Glomerular visceral epithelial cell (primary cell): ENCODE results near the gene CA11.
A peak's percentile ranks its signal among the peaks of the same experiment; 100 is the strongest.

Experiments
- DNase-seq: peaks from one replicate; pipeline ENCODE4 v3.0.0-alpha.2; 2016; ENCODE audit errors: extremely low spot score

CA11 gene

DNA sequence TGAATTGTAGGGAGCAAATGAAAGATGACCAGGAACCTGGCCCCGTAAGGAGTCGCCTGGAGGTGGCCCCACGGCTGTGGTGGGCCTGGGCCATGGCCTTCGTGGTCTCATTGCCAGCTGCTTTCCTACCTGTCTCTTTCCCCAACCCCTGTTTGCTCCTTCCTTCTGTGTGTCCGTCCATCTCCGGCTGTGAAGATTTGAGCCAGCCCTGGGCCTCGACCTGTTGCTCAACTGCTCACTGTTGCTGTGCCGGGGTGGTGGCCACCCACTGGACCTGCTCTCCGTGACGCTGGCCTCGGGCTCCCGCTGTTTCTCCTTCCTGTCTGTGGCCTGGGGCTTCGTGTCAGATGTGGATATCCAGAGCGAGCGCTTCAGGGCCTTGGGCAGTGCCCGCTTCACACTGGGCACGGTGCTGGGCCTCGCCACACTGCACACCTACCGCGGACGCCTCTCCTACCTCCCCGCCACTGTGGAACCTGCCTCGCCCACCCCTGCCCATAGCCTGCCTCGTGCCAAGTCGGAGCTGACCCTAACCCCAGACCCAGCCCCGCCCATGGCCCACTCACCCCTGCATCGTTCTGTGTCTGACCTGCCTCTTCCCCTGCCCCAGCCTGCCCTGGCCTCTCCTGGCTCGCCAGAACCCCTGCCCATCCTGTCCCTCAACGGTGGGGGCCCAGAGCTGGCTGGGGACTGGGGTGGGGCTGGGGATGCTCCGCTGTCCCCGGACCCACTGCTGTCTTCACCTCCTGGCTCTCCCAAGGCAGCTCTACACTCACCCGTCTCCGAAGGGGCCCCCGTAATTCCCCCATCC, 17.3 kb downstream of the CA11 start:
- no peak for DNase-seq

DNA sequence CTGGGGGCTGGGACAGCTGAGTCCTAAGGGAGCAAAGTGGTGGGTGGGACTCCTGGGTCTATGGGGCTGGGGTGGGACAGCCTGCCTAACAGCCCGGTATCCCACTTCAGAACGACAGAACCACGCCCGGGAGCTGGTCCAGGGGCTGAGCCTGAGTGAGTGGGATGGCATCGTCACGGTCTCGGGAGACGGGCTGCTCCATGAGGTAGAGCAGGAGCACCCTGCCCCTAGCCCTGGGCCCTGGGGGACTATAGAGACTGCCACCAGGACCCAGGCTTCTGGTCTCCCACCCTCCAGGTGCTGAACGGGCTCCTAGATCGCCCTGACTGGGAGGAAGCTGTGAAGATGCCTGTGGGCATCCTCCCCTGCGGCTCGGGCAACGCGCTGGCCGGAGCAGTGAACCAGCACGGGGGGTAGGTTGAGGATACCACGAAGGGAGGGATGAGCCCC, 18.1 kb downstream of the CA11 start:
- DNase-seq = no peak

DNA sequence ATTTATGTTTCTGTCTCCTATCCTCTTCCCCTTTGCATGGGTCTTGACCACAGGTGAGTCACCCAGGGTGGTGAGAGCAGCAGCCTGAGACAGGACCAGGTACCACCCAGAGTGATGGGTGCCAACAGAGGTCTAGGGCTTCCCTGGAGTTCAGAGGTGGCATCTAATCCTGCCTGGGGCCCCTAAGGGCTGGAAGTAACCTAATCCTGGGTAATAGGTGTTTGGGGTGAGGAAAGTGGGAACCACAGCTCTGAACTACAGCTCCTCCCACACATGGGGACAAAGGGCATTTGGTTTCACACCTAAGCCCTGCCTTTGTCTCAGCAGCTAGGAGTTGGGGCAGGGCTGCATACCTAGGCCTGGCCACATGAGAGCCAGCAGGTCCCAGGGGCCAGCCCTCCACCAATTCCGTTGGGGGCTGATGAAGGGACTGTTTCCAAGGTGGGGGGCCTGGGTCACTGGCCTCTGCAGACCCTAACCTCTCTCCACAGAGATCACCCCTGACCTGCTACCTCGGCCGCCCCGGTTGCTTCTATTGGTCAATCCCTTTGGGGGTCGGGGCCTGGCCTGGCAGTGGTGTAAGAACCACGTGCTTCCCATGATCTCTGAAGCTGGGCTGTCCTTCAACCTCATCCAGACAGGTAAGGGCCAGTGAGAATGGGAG, 18.7 kb downstream of the CA11 start:
- DNase-seq = peak; percentile 68

DNA sequence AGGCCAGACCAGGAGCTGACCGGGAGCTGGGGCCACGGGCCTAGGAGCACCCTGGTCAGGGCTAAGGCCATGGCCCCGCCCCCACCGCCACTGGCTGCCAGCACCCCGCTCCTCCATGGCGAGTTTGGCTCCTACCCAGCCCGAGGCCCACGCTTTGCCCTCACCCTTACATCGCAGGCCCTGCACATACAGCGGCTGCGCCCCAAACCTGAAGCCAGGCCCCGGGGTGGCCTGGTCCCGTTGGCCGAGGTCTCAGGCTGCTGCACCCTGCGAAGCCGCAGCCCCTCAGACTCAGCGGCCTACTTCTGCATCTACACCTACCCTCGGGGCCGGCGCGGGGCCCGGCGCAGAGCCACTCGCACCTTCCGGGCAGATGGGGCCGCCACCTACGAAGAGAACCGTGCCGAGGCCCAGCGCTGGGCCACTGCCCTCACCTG, 20.1 kb downstream of the CA11 start:
- DNase-seq = no peak

DNA sequence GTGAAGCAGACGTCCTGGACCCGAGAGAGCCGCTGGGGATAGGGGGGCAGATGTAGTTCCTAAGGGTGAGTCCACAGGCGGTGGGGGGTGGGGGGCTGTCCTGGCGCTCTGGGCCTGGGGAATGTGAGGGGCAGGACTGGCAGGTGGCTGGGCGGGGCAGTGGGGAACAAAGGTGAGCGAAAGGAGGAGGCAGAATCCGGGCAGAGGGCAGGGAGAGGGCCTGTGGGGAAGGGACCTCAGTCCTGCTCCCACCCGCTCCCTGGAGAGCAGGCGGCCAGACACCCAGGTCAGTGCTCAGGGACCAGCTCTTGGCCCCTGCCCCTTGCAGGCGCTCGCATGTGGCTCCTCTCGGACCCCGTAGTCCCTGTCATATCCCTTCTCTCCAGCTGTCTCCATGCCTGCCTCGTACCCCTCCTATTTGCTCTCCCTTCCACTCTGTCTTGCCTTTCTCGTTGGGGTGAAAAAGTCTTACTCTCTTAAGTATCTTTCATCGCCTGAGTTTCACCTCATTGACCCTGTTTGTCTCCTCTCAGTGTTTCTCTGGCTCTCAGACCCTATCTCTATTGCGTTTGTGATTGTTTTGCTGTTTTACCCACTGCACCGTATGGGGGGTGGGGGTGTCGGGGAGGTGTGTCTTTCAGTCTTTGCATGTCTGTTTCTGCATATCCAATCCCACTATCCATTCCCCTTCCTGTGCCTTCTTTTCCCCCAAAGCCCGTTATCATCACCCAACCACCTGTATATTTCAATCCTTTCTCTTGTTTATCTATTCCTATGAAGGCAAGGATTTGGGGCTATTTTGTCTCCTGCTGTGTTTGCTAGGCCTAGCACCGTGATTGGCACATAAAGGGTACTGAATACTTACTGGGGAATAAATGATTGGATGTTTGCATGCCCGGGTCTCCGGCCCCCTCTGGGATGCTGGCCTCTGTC, 20.9 kb downstream of the CA11 start:
- no peak for DNase-seq

DNA sequence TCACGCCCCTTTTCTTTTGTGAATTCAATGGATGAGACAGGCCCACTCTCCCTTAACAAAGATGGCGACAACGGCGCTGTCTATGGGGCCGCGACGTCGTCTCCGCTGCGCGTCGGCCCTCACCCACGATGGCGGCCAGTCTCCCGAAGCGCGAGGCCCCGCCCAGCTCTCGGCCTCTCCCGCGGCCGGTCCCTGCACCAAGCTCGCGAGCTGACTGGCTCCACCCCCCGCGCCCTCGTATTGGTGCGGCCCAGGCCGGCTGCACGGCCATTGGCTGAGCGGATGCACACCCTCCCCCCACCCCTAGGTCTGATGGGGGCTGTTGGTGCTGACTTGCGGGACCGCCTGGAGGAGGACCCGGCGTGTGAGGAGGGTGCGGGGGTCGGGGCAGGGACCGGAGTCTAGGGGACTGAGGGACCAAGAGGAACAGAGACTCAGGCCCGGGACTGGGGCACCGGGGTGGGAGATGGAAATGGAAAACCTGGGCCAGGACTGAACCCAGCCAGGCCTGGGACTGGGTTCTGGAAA, 21.9 kb downstream of the CA11 start:
- DNase-seq = peak; percentile 98

DNA sequence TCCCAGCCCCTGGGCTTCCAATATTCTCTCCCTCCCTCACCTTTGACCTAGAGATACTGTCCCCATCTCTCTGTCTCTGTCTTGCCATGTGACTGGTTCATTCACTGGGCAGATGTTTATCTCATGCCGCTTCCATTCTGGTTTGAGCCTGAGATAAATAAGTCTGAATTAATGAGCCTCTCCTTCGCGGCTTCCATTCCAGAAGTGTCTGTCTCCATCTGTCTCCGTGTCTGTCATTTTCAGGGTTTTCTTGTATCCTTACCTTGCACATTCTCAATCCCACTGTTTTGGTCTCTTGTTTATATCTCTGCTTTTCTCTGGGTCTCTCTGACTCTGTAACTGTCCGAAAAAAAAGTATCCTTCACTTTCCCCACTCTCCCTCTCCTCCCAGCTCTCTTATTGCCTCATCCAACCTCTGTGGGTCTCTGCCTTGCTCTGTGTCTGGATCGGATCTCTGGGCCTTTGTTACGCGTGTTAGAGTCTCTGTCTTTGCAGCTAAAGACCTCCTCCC, 22.4 kb downstream of the CA11 start:
- DNase-seq = no peak

DNA sequence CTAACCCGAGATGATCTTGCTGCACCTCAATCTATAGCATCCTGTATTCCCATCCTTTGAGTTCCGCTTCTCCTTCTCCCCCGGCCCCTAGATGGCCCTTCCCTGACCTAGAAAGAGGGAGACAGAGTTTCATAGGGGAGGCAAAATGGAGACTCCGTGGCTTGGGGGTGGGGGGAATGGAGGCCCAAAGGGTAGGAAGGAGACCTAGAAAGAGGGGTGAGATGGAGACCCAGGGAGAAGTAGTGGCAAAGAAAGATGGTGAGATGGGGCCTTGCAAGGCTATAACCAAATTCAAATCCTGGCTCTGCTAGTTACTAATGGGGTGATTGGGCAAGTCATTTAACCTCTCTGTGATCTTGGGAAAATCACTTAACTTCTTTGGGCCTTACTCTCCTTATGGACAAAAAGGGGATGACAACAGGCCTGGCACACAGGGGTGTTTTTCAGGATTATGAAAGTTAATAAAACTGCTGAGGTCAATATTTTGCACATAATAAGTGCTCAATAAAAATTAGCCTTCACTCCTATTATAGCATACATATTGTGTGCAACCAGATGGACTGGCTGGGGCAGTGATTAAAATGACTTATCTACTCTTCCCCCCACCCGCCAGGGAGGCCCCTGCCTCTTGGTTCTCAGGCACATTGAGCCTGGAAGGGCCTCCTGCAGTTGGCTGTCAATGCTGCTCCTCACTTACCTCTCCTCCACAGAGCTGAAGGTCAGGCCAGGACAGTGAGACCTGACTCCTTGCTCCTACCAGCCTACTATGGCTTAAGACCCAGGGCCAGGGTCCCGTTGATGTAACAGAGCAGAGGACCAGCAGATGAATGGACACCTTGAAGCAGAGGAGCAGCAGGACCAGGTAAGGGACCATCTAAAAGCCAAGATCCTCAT, 26.0 kb downstream of the CA11 start:
- DNase-seq = no peak

DNA sequence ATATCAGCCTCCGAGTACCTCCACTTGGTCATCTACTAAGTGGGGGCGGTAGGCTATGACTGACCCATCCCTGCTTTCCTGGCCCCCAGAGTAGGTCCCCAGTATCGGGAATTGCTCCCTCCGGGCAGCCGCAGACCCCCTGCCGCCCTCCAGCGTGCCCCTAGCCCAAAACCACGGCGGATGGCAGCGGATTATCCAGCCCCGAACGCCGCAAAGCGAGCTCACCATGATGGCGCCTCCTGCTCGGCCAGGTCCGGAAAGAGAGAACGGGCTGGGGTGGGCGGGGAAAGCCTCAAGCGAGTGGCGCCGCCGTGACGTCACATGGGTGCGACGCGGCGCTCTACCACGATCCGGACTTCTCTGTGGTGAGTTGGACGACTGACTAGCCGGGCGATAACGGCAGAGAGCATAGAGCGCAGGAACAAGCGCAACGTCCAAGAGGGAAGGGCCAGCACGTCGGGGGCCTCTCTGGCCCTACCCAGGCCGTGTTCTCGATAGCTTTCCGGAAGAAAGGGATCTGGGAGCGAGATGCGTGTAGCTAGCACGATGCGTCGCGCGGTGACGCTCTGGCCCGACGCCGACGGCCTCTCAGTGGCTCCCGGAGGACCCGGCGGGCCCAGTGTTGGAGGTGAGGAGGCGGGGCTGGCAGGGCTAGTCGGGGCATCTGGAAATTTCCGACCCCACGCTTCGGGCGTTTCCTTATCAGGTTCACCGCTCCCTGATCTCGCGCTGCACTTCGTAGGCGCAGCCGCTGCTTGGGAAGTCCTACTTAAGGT, 26.9 kb downstream of the CA11 start, which contains the start of the genes RPL18 and SPHK2:
Gene RPL18, minus strand, starts transcription at position 263 of the 776 bp plus-strand sequence. Its CDS starts 35 bp downstream, at position 228.
Gene SPHK2, plus strand, starts transcription at position 591 of the 776 bp plus-strand sequence. CDS start 1,009 bp downstream, outside the sequence.
- peak; percentile 100 for DNase-seq

DNA sequence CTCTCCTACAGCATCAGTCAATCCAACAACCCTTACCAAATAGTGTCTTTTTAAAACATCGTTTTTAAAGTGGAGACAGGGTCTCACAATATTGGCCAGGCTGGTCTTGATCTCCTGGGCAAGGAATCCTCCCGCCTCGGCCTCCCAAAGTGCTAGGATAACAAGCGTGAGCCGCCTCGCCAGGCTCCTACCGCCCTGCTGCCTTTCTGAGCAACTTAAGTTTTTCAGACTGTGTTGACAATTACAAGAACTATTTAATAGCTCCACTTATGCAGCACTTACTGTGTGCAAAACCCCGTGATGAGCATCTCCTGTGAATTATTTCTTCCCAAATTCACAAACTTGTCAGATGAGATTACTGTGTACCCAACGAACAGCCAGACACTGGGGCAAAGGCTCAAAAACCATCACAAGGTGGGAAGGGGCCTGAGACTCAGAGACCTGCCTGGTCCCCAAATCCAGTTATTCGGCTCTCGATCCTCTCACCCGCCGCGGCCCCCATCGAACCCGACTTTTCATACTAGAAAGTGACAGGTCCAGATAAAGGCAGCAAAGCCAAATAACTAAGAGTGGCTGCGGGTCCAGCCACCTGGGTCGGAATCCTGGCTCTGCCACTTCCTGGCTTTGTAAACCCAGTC, 27.6 kb downstream of the CA11 start:
- no peak for DNase-seq

DNA sequence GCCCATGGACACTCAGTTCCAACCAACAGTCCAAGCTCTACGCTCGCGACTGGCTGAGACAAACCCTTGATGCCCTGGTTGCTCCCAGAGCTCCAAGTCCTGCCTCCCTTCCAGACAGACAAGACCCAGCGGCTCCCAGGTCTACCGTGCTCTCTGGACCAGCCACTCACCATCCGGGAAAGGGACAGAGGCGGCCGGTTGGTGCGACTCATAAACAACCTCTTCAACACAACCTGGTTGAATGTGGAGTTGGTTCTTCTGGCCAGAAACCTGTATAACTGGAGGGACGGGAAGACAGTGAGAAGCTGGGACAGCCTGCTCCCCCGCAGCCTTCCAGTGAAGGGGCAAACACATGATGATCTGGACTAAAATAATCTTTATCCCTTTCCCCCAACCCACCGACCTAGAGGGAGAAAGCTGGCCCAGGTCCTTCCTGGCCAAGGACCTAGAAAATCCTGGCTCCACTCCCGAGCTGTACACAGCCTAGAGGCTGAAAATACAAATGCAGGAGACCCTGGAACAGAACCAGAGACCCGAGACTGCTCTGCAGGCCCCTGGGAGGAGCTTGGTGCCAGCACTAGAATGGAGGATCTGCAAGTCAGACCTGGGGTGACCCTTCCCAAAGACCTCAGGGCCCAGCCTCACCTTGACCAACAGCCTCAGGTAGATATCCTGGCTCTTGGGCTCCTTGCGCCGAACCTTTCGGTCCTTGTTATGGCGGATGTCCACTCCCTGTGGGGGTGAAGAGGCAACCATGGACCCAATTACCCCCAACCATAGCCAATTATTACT, 28.6 kb downstream of the CA11 start:
- no peak for DNase-seq

DNA sequence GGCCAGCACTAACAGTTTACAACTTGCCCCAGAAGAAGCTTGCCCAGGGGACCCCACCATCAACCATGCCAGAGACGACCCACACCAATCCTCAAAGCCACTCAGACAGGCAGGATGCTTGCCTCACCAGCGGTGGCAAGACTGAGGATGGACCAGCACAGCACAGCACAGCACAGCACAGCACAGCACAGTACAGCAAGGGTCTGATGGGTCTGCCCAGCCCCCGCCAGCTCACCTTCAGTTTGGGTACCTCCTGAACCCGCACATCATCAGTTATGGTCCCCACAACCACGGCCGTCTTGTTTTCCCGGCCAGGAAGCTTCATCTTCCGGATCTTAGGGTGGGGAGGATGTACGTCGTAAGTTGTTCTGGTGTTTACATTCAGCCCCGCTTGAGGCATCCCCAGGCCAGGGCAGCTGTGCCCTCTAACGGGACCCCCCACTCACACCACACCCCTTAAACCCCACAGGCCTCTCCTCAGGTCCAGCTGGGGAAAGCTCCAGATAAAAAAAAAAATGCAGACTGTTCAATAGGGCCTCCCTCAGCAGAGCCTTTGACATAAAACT, 29.4 kb downstream of the CA11 start:
- DNase-seq = no peak

DNA sequence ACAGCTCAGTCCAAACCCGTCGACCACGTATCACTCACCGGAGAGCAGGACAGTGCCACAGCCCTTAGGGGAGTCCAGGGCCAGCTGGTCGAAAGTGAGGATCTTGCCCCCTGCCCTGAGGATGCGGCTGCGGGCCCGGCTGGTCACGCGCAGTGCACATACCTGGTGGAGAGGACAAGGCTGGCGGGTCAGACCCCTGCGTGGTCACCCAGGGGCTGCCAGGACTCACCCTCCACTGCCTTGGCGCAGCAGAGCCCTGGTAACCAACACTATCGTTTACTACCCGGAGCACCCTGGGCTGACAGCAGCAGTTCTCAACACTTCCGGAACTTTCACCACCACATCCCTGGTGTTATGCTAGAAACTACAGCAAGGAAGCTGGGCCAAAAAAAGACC, 29.9 kb downstream of the CA11 start:
- no peak for DNase-seq

DNA sequence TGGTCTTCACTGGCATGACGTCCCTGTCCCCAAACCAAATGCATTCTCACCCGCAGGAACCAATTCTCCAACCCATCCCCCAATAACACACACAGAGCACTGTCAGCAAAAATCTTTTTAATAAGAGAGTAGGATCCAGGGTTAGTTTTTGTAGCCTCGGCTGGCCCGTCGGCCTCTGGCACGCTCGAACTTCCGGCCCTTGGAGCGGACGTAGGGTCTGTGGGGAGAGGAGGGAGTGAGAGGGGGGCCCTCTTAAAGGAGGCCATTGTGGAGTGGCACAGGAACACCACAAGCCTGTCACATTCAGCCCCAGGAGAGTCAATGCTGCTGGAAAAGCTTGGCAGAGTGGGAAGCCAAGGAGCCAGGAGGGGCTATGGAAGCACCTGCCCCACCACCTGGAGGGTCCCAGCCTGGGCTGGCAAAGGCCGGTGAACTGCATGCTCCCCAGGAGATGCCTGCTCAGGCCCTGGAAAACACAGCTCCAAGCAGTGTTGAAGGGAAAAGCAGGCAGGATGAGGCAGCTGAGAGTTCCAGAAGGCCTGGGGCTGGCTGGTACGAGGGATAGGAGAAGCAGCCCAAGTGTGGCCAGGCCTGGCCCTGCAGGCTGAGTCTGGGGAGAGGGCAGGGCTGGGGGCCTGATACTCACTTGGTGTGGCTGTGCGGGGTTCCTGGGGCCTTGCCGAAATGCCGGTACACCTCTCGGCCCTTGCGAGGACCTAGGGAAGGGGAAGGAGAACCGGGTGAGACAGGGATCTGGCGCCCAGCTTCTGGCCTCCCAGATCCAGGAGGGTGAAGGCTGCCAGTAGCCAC, 30.6 kb downstream of the CA11 start:
- DNase-seq = no peak

DNA sequence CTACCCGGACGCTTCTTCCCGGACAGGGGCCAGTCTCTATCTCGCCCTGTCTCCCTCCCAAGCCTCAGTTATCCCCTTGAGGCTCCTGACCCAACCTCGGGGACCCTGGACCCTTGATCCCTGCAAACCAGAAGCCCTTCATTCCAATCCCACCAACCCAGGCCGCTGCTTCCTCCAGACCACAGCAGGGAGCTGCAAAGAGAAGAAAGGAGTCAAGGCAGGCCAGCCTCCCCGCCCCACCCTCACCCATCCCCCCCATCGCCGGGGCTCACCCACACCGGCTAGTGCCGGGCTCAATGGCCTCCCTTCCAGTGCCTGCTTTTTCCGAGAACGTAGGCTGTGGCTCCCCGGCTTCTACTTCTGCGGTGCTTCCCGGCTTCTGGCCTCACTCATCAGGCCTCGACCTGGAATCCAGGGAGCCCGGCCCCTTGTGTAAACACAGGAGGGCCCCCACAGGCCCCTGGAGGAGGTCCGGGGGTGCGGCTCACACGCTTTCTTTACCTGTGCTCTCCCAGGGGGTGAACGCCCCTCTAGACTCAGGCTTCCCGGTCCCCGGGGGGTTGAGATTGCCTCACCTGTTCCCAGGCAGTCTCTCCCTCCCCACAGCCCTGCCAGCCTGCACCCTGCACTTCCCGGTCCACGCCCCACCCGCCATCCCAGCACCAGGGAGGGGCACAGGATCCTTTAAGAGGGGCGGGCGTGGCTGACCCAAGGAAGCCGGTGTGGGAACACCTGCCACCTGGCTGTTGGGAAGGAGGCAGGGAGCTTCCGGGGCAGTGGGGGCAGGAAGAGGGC, 31.4 kb downstream of the CA11 start, which contains the start of gene FAM83E:
Gene FAM83E, minus strand, starts transcription at position 641 of the 795 bp plus-strand sequence. CDS start 1,704 bp downstream, outside the sequence.
- no peak for DNase-seq

DNA sequence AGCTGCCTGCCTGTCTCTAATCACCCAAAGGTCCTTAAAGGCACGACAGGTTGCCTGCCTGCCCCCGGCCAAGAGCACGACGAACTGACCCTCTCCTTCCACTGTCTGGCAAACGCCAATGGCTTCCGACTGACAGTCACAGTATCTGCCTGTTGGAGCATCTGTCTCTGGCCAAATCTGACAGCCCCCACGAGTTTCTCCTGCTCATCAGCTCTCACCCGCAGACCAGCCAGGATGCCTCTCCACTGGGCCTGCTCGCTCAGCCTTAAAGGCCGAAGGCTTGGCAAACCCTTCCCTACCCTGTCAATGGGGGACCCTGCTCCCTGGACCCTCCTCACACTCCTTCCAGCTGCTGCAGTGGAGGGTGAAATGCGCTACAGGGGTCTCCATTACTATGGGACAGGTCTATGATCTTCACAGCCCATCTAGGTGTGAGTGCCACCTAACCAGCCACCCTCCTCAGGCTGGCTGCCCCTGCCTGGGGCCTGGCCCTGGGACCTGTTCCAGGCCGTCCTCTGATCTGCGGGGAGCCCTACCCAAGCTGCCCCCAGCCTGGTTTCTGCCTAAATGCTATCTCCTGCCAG, 32.0 kb downstream of the CA11 start:
- no peak for DNase-seq
